Frontal cortex (tissue), 4 donors: ENCODE measurements around the gene GPR26. TPM values are rescaled to one million over a fixed set of nuclear protein-coding genes. Genes with fewer than 3 reads are reported as not detected.
"Not testable (repeated sequence)": the region's sequence is repeated elsewhere in the genome, so short reads cannot be mapped to it uniquely, and the experiment has no call there.

Source experiments
- DNase-seq, 2 donors: peaks; one replicate each; pipeline ENCODE4 v3.0.0; 2012; ENCODE audit warnings: low spot score in 2 of 2
- FAIRE-seq: peaks from 2 replicates; lab custom pipeline; 2012; peaks lifted over from hg19 to GRCh38; lab: Jason Lieb, UNC
- total RNA-seq: library from RNA; depleted of rRNA; stranded (reverse); fragments of >200 nt; gene quantifications from one replicate; pipeline ENCODE4 v1.2.3, GENCODE V29; 2014
- donor health status: control.
- donor health status: control.
- donor health status: control.

Gene GPR26
- total RNA-seq, 1 donor from 2014 or later = 5.3 TPM

DNA sequence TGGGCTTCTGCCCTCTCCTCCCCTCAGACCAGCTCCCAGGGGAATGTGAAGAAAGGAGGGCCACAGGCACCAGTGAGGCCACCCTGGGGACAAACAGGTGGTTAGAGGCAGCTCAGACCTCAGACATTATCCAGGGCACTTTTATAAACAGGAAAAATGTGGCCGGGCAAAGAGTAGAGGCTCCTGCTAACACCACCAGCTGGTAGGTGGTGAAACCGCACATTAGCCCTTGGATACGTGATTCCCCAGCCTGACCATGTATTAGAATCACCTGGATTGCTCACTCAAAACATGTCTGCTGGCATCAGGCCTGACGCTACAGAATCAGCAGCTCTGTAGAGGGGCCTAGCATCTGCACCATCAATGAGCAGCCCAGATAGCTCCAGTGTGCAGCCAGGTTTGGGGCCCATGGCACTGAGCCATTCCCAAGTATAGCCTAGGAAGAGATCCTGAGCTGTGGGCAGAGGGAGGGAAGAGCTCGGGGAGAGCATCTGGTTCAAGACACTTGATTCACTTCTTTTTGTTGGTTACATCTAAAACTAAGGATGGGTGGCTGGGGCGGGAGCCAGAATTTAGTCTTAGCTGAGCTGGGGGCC is 37.1 kb downstream of the GPR26 start:
- no peak for FAIRE-seq
- no peak for DNase-seq

DNA sequence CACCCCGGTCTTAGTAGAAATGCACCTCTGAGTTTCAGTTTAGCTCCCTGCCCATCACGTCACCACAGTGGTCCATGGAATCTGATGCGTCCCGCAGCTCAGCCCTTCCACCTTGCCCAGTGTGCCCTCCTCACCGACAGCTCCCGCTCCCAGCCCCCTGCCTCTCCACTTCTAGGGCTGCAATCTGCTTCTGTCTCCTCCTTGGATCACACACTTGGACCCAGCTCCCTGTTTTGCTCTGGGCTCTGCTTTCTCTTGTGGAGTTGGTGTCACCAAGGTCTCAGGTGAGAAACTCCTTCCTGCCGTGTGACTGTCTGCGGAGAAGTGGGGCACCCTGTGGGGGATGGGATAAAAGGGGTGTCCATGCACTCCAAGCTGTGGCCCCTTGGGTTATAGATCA is 37.9 kb downstream of the GPR26 start:
- DNase-seq = no peak
- FAIRE-seq = no peak

DNA sequence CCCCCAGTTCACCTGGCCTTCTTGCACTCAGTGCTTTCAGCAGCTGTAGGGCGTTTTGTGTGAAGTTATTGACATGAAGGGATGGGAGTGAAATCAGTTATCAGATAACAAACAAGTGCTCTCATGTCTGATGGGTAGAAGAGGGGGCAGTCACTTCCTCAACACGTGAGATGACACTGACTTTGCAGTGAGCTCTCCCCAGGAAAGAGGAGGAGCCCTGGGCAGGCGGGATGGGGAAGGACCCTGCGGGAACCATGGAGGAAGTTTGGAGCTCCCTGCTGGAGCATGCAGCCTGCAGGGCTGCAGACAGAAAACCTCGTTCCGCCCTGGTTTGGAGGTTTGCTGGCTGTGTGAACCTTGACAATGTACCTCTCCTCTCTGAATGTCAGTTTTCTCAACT is 38.7 kb downstream of the GPR26 start:
- FAIRE-seq (no peak), DNase-seq (no peak)

DNA sequence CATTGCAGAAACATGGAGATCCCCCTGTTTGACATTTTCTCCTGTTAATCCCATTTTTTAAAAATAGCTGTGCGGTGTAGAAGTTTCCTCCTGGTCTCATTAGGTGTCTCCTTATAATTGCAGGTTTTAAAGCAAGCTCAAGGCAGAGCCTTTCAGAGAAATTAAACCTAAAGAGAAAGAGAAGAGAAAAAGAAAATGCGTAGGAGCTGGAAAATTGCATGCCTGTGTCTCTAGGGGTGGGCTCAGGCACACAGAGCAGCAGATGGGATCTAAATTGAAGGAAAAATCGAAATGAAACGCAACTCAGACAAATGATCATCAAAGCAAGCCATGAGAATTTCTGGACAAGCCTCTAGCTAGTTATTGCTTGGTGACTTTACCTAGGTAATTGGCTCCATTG is 40.1 kb downstream of the GPR26 start:
- FAIRE-seq = no peak
- no peak for DNase-seq

DNA sequence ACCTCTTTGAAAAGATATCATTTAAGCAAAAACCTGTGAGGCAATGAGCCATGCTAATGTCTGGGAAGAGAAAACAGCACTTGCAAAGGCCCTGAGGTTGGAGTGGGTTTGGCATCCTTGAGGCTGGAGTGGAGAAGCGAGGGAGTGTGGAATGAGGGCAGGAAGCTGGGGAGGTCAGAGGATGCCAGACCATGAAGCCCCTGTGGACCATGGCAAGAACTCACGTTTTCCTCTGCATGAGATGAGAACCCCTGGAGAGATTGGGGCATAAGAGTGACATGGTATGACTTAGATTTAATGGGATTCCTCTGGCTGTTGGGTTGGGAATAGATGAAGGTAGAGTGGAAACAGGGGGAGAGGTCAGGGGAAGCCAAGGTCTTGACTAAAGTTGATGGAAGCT is 49.4 kb downstream of the GPR26 start:
- no peak for DNase-seq
- FAIRE-seq = no peak

DNA sequence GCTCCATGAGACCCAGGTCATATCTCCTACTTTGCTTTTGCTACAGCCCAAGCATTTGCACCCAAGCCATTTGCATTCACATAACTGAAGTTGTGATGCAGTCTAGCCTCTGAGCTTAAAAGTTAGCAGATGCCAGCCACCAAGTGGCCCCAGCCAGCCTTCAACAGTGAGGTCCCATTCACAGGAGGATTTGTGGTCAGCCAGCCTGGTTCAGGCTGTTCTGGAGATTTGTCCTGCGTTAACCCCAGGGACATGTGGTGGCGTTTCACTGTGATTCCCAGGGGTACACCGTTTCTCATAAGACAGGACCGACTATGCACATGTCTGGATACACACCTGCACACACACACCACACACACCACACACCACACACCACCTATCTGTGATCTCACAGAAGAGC is 51.2 kb downstream of the GPR26 start:
- FAIRE-seq (no peak), DNase-seq (no peak)

DNA sequence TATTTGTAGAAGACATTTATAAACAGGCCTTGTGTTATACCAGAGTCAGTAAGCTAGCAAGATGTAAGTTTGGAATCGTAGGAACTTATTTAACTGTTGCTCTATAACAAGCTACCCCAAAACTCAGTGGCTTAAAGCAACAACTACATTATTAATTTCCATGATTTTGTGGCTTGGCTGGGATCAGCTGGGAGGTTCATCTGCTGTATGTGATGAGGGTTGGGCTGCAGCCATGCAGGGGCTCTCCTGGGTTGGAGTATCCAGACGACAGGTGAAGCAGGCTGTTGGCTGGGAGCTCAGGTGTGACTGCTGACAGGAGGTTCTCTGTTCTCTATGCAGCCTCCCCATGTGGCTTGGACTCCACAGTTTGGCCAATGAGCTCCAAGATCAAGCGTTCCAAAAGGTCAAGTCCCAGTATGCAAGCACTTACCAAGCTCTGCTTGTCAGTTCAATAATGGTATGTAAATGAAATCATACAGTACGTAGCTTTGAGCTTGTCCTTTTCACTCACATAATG is 52.4 kb downstream of the GPR26 start:
- DNase-seq (no peak), FAIRE-seq (no peak)

DNA sequence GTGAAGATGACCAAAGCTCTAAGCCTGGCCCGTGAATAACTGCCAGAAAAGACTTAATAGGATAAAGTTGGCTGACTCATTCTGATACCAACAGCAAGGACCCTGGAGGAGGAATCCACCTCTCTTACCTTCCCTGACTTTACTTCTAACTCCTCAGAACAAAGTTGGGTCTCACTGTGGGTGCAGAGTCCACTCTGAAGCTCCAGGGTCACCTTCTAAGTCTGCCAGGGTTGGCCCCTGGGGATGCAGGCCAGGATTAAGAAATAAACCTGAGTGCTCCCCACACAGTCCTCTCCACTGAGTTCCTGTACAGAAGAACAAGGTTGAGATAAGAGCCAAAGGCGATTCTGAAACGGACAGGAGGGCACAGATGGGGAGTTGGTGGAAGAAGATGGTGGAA is 54.4 kb downstream of the GPR26 start:
- DNase-seq (no peak), FAIRE-seq (no peak)

DNA sequence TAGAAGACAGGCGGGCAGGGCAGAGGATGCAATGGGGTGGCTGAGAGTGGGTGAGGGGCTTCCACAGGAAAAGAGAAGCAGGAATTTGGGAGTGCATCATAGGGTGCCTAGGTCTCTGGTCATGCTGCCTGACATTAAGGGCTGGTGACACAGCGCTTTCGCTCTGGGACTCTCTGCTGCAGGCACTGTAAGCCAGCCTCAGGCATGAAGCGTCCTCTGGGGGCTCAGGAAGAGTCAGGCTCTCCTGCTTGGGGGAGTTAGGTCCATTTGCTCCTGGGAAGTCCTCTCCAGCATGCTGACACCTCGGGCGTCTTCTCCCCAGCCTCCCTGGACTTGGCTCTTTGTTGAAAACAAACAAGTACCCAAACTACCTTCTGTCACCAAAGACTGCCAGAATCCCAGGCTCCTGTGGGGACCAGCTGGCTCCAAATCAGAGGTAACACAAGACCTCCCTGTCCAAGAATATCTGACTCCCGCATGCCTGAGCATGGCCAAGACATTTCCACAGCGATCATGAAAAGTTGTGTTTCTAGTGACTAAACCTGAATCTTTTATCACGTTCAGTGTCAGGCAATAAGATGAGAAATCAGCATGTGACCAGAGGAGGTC is 55.4 kb downstream of the GPR26 start:
- no peak for DNase-seq
- no peak for FAIRE-seq

DNA sequence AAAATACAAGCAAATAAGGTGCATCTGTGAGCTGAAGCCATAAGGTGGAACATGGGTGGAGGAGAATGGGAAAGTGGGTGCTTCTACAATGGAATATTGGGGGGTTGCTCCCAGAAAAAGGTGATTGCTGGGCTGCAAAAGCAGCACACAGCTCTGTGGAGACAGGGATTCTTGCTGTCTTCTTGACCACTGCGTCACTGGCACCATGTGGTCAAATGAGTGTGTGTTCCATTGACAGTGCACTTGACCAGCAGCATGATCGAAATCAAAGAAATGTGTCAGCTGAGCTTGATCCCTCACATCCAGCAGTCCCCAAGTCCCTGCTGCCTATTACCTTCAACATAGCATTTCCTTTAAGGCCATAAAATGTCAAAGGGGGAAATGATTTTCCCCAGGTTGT is 56.2 kb downstream of the GPR26 start:
- DNase-seq (no peak), FAIRE-seq (no peak)

DNA sequence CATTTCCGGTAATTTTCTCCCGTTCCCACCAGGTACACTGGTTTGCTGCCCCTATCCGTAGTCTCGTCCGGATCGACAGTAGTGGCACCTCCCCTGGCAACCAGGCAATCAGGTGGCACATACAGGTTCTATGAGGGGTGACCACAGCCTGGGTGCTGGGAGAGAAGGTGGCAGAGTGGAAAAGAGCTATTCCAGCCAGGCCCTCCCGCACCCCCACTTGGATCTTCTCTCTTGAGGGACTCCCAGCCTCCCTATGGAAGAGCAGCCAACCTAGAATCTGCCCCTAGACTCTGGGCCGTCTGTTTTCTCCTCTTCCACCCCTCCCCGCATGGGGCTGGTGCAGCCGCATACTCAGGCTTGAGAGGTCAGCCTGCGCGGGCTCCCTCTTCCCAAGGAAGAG is 58.6 kb downstream of the GPR26 start:
- no peak for FAIRE-seq
- DNase-seq = no peak

DNA sequence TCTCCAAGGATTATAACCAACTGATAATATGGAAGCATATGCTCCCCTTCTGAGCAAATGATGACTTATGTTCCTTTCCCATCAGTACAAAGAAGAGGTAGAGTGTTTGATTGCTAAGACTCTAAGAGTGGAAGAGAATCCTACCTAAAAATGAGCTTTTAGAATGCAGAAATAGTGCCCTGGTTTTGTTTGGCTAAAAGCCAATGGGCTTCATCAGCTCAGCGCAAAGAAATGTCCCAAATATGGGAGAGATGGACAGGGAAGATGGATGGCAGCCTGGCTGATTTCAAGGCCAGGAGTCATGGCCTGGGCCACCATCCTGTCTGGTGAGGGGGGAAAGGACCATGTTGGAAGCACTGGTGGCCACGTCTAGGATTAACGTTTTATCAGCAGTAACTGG is 60.2 kb downstream of the GPR26 start:
- FAIRE-seq = no peak

DNA sequence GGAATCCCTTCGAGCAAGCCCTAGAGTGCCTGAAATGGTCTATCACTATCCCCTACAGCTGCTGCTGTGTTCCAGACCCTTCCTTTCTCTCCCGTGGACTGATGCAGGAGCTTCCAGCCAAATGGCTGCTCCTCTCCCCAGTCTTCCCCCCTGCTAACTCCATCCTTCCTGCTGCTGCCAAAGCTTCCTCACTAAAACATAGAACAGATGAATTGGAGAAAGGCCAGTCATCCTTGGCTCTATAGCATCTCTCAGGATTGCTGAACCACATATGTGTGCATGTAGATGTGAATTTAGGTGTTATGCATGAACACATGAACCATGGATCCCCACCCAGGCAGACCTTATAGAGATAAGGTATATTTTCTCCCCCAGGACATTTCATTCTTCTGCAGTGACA is 60.7 kb downstream of the GPR26 start:
- DNase-seq (no peak), FAIRE-seq (no peak)

More for the DNA sequence above, 60.2 kb downstream of the GPR26 start:
- no peak for DNase-seq

DNA sequence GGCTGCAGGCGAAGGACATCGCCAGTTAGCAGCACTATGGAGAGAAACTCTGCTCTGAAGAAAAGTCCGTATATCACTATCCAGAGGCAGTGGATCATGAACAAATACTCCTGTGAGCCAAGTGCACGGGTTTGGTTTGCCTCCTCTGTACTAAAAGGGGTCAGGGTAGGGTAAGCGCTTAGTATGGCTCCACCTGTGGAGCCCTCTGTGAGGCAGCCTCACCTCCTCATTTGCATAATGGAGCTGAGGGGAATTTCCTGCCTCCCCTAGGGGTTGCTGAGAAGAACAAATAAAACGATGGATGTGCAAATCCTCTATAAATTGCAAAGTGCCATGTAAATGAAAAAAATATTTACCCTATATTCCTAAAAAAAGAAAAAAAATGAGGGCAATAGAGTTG is 63.4 kb downstream of the GPR26 start:
- FAIRE-seq (no peak), DNase-seq (no peak)

DNA sequence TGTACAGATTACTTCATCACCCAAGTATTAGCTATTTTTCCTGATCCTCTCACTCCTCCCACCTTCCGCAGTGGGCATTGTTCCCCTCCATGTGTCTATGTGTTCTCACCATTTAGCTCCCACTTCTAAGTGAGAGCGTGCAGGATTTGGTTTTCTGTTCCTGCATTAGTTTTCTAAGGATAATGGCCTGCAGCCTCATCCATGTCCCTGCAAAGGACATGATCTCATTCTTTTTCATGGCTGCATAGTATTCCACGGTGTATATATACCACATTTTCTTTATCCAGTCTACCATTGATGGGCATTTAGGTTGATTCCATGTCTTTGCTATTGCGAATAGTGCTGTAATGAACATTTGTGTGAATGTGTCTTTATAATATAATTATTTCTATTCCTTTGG is 70.8 kb downstream of the GPR26 start:
- FAIRE-seq = not testable (repeated sequence)

DNA sequence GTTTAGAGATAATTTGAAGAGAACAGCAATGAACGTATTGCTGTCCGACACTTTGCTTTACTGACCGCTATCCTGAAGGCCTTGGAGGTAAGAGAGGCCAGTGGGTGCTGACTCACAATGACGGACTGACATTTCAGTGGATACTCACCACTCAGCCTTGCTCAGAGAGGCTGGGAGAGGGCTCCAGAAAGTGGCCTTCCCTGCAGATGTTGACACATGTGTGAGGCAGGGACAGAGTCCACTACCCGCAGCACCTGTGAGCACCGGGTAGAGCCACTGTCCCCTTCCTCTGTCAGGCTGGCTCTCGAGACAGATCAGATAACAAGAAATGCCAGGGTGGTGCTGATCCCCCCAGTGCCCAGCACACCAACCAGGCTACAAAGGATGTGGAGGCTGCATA is 75.0 kb downstream of the GPR26 start:
- no peak for DNase-seq
- no peak for FAIRE-seq

More for the DNA sequence above, 70.8 kb downstream of the GPR26 start:
- DNase-seq = not testable (repeated sequence)

DNA sequence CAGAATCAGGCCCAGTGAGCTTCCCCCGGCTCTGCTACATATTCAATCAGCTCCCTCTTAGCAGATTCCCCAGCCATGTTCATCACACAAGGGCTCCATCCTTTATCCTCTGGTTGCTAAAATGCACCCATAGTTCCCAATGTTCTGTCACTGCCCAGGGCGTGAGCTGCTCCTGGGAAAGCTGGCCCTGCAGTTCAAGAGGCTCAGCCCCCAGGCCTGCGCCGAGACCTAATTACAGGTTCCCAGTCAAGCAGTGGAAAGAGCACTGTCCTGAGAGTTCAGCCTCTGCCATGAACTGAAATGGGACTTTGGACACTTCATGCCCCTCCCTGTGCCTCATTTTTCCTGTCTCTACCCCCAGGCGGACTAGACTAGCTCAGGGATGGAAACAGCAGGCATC is 75.6 kb downstream of the GPR26 start:
- FAIRE-seq = no peak
- DNase-seq = no peak

DNA sequence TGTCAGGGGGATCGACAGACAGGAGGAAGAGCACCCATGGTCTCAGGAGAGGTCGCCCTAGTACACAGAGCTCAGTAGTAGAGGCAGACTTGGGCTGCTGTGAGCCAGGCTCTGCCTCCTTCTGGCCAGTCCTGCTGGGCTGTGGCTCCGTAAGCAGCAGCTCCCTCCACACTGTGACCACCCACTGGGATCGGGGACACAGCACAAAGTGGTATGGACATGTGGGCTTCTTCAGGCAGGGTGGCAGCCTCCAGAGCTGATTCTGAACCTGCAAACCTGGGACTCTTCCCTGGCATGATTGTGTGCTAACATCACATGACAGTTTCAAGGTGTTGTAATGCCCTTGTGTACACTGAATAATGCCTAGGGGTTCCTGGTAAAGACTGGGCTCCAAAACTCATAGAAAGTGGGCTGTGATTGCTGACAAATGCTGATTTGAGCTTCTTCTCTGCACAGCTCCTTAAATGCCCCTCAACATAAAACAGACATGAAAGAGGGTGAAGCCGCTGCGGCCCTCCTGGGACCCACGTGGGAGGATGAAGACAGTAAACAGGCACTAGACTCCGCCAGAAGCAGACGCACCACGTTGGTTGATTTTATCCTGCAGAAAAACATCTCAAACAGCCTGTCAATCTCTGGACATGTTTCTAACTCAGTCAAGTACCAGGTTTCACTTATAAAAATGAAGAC is 76.7 kb downstream of the GPR26 start:
- FAIRE-seq (no peak), DNase-seq (no peak)

DNA sequence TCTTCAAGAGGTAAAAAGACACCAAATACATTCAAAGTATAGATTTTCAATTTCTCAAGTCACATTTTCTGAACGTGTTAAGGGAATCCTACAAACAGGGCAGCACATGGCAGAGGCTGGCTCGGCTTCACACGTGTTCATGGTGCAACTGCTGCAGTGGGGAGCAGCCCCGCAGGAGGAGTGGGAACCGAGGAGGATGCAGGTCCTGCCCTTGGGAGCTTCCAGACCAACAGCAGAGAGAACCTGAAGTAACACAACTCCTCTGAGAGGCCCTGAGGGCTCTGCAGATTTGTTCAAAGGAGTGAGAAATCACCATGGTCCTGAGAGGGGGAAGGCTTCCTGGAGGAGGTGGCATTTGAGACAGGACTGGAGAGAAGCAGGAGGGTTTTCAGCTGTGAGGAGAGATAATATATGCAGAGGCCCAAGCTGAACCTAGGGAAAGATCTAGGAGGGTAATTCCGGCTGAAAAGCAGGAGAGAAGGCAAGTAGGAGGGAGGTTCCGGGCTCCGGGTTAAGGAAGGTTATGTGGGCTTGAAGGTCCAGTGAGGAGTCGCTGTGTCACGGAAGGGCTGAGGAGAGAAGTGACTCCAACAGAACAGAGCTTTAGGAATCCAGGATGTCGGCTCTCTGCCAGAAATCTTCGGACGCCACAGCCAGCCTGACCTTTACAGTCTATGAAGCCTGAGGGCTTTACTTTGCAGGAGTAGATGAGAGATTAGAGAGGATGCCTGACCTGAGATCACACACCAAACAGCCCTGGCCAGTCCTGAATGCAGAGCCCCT is 77.5 kb downstream of the GPR26 start:
- FAIRE-seq = no peak
- no peak for DNase-seq

DNA sequence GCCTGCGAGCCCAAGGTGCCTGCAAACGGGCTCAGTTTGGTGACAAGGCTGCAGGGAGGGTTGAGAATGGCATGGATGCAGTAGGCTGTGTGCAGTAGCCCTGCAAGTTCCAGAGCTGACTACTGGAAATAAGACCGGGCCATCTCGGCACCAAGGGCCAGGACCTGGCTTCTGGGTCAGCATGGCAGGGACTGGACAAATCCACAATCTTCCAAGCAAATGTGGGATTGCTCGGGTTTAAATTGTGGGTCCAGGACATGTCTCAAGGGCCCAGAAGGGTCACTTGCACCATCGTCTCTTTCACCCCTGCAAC is 78.0 kb downstream of the GPR26 start:
- FAIRE-seq (no peak), DNase-seq (no peak)
